NCI-H226 (cell line): Measurements from ENCODE around the gene TMEM250.

Source experiments
- DNase-seq: peaks from one replicate; pipeline ENCODE4 v3.0.0-alpha.2; 2015

The TMEM250 gene

GRCh38 chr9:136147038-136147889 is 28.6 kb upstream of the TMEM250 start:
- DNase-seq, result no peak

- no peak for DNase-seq
Measured at GRCh38 chr9:136146126-136147037, 27.7 kb upstream of the TMEM250 start.

- DNase-seq, result no peak
Measured at GRCh38 chr9:136145580-136145979, 26.9 kb upstream of the TMEM250 start.

GRCh38 chr9:136144450-136144849 is 25.8 kb upstream of the TMEM250 start:
- DNase-seq, result no peak

GRCh38 chr9:136143215-136144001 is 24.7 kb upstream of the TMEM250 start:
- no peak for DNase-seq

- no peak for DNase-seq
Measured at GRCh38 chr9:136142859-136143214, 24.2 kb upstream of the TMEM250 start.

- no peak for DNase-seq
Measured at GRCh38 chr9:136142414-136142796, 23.7 kb upstream of the TMEM250 start.

- DNase-seq, result no peak
Measured at GRCh38 chr9:136141682-136142413, 23.2 kb upstream of the TMEM250 start.

- no peak for DNase-seq
Measured at GRCh38 chr9:136140966-136141365, 22.3 kb upstream of the TMEM250 start.

GRCh38 chr9:136140046-136140445 is 21.4 kb upstream of the TMEM250 start:
- no peak for DNase-seq

GRCh38 chr9:136138566-136138965 is 19.9 kb upstream of the TMEM250 start:
- no peak for DNase-seq

GRCh38 chr9:136137321-136138265 is 18.9 kb upstream of the TMEM250 start:
- DNase-seq, result no peak

- no peak for DNase-seq
Measured at GRCh38 chr9:136136127-136136925, 17.7 kb upstream of the TMEM250 start.

- no peak for DNase-seq
Measured at GRCh38 chr9:136135326-136136126, 16.9 kb upstream of the TMEM250 start.

- no peak for DNase-seq
Measured at GRCh38 chr9:136133959-136134484, 15.3 kb upstream of the TMEM250 start.

GRCh38 chr9:136133191-136133958 is 14.7 kb upstream of the TMEM250 start:
- DNase-seq, result no peak

GRCh38 chr9:136132512-136133050 is 13.9 kb upstream of the TMEM250 start:
- no peak for DNase-seq
